HCT116 (cell line): ENCODE results near the gene RS1. TPM values are rescaled to one million over a fixed set of nuclear protein-coding genes. Genes with fewer than 3 reads are reported as not detected.

Experiments used
- ATAC-seq: fragments of 200-7000 bp; cut with Tn5 transposase; 2 replicates; pipeline ENCODE4 v1.9.1; 2020; ENCODE audit warnings: mild to moderate bottlenecking, moderate library complexity
- BruUV-seq: library from RNA; stranded (reverse); fragments of 400-500 nt; replicated peaks from 2 replicates; lab custom pipeline; 2021; lab: Mats Ljungman, UMichigan
- CTCF ChIA-PET: fragments of 300-600 bp; sonication (Branson Sonifier 250); formaldehyde crosslinking; loops from one replicate; lab custom pipeline; 2021; ENCODE audit warnings: antibody characterized with exemption; lab: Charles Lee
- POLR2A ChIA-PET: fragments of 300-600, 350-600 bp; sonication (Branson Sonifier 250); formaldehyde crosslinking; loops from one replicate; lab custom pipeline; 2021; ENCODE audit warnings: antibody characterized with exemption; lab: Charles Lee
- RAD21 ChIA-PET, 2 experiments: fragments of 300-600 bp; sonication (Branson Sonifier 250); formaldehyde crosslinking; loops; one replicate each; lab custom pipeline; 2023; ENCODE audit warnings: low total read pairs in 2 of 2; ENCODE audit not compliant: uncharacterized antibody in 2 of 2, unreplicated experiment in 2 of 2, low non-redundant PET in 1 of 2; lab: Charles Lee
- DNase-seq: peaks from one replicate; pipeline ENCODE4 v3.0.0-alpha.2; 2010; ENCODE audit warnings: low read depth, low spot score
- H2AFZ ChIP-seq: fragments of 200-600 bp; shearing (Covaris generic), sonication (generic); 2 replicates; pipeline ENCODE4 v1.6.1; 2017; ENCODE audit warnings: low read depth, mixed run types, mixed read lengths, antibody characterized with exemption, low read length; ENCODE audit not compliant: poor library complexity, severe bottlenecking
- H3K27ac ChIP-seq: 2 replicates; pipeline ENCODE4 v1.5.1; 2012; ENCODE audit warnings: low read depth, low read length
- H3K27me3 ChIP-seq: fragments of 200-600 bp; sonication (generic); 2 replicates; pipeline ENCODE4 v1.6.1; 2016; ENCODE audit warnings: mixed run types, low read length, mixed read lengths; ENCODE audit not compliant: insufficient read depth
- H3K36me3 ChIP-seq, 2 experiments: fragments of 200-500 bp in 1 of 2; fragments of 200-600 bp in 1 of 2; sonication (Bioruptor generic) in 1 of 2; sonication (generic) in 1 of 2; 2 replicates each; pipeline versions ENCODE4 v1.5.1 to v1.6.1; 2014 to 2016; ENCODE audit warnings: low read length in 2 of 2, inconsistent platforms in 1 of 2, mixed read lengths in 1 of 2, mixed run types in 1 of 2; ENCODE audit not compliant: insufficient read depth in 2 of 2, control insufficient read depth in 1 of 2
- H3K4me1 ChIP-seq, 2 experiments: fragments of 200-600 bp in 1 of 2; sonication (generic) in 1 of 2; 2 replicates each; pipeline versions ENCODE4 v1.5.1 to v1.6.1; 2012 to 2017; ENCODE audit warnings: low read length in 2 of 2, inconsistent platforms in 1 of 2, mild to moderate bottlenecking in 1 of 2, mixed read lengths in 1 of 2, mixed run types in 1 of 2, moderate library complexity in 1 of 2; ENCODE audit not compliant: insufficient read depth in 2 of 2, control insufficient read depth in 1 of 2
- H3K4me2 ChIP-seq: fragments of 200-600 bp; sonication (generic); 2 replicates; pipeline ENCODE4 v1.6.1; 2017; ENCODE audit warnings: mixed run types, low read length, mixed read lengths
- H3K4me3 ChIP-seq, 2 experiments: fragments of 200-600 bp in 1 of 2; sonication (generic) in 1 of 2; replicated peaks in 1 of 2; 2 replicates each; pipeline ENCODE4 v1.5.1; 2011 to 2016; ENCODE audit warnings: low read length in 2 of 2, control low read depth in 1 of 2, low read depth in 1 of 2, mild to moderate bottlenecking in 1 of 2, mixed read lengths in 1 of 2, mixed run types in 1 of 2
- H3K79me2 ChIP-seq: fragments of 200-600 bp; sonication (generic); 2 replicates; pipeline ENCODE4 v1.6.1; 2017; ENCODE audit warnings: mild to moderate bottlenecking, mixed run types, low read length, moderate library complexity, mixed read lengths; ENCODE audit not compliant: insufficient read depth
- H3K9ac ChIP-seq: fragments of 200-600 bp; sonication (generic); 2 replicates; pipeline ENCODE4 v1.6.1; 2016; ENCODE audit warnings: low read length, mixed read lengths
- H3K9me2 ChIP-seq: fragments of 200-600 bp; sonication (generic), shearing (Covaris generic); 2 replicates; pipeline ENCODE4 v1.6.1; 2017; ENCODE audit warnings: mixed run types, mild to moderate bottlenecking, moderate library complexity; ENCODE audit not compliant: insufficient read depth
- H3K9me3 ChIP-seq, 2 experiments: fragments of 200-500 bp in 1 of 2; fragments of 200-600 bp in 1 of 2; sonication (Bioruptor generic) in 1 of 2; sonication (generic) in 1 of 2; 2 replicates each; pipeline ENCODE4 v1.6.1; 2014 to 2017; ENCODE audit warnings: low read length in 2 of 2, mixed read lengths in 2 of 2, inconsistent platforms in 1 of 2, low read depth in 1 of 2, mild to moderate bottlenecking in 1 of 2, mixed run types in 1 of 2, moderate library complexity in 1 of 2; ENCODE audit not compliant: control insufficient read depth in 1 of 2, insufficient read depth in 1 of 2
- H4K20me1 ChIP-seq: fragments of 200-600 bp; sonication (generic), shearing (Covaris generic); 2 replicates; pipeline ENCODE4 v1.6.1; 2017; ENCODE audit warnings: mixed run types, mild to moderate bottlenecking, moderate library complexity; ENCODE audit not compliant: insufficient read depth
- ATF3 ChIP-seq: IDR thresholded peaks from 2 replicates; pipeline ENCODE4 v1.6.1; 2012
- CBX3 ChIP-seq: IDR thresholded peaks from 2 replicates; pipeline ENCODE4 v1.6.1; 2012; ENCODE audit warnings: low read depth
- CEBPB ChIP-seq: IDR thresholded peaks from 2 replicates; pipeline ENCODE4 v1.6.1; 2012; ENCODE audit warnings: low read depth
- CTCF ChIP-seq, 3 experiments: fragments of 200-600 bp in 1 of 3; sonication (generic) in 1 of 3; IDR thresholded peaks in 2 of 3; conservative IDR thresholded peaks in 1 of 3; 2 replicates each; pipeline ENCODE4 v1.5.1; 2012 to 2017; ENCODE audit warnings: low read depth in 2 of 3, low read length in 2 of 3, antibody characterized with exemption in 1 of 3, borderline replicate concordance in 1 of 3, control low read depth in 1 of 3, mild to moderate bottlenecking in 1 of 3, mixed read lengths in 1 of 3, mixed run types in 1 of 3, moderate library complexity in 1 of 3; ENCODE audit not compliant: insufficient read depth in 1 of 3
- EGR1 ChIP-seq: IDR thresholded peaks from 2 replicates; pipeline ENCODE4 v1.6.1; 2012; ENCODE audit warnings: low read depth
- ELF1 ChIP-seq: IDR thresholded peaks from 2 replicates; pipeline ENCODE4 v1.6.1; 2012; ENCODE audit warnings: low read depth, borderline replicate concordance
- EZH2 ChIP-seq: fragments of 200-600 bp; sonication (generic); IDR thresholded peaks from 2 replicates; pipeline ENCODE4 v1.6.1; 2017; ENCODE audit warnings: antibody characterized with exemption, mixed run types
- FOSL1 ChIP-seq: IDR thresholded peaks from 2 replicates; pipeline ENCODE4 v1.6.1; 2012; ENCODE audit warnings: low read depth
- MAX ChIP-seq: IDR thresholded peaks from 2 replicates; pipeline ENCODE4 v1.6.1; 2012
- POLR2A ChIP-seq: IDR thresholded peaks from 2 replicates; pipeline ENCODE4 v1.7.0; 2011; ENCODE audit warnings: borderline replicate concordance; ENCODE audit not compliant: insufficient read depth, insufficient read length; ENCODE audit errors: extremely low read depth
- POLR2AphosphoS5 ChIP-seq: IDR thresholded peaks from 2 replicates; pipeline ENCODE4 v1.6.1; 2011; ENCODE audit warnings: mild to moderate bottlenecking, low read depth, low read length, moderate library complexity
- RAD21 ChIP-seq: IDR thresholded peaks from 2 replicates; pipeline ENCODE4 v1.6.1; 2012; ENCODE audit warnings: low read depth, mild to moderate bottlenecking
- SIN3A ChIP-seq: IDR thresholded peaks from 2 replicates; pipeline ENCODE4 v1.6.1; 2012; ENCODE audit warnings: low read depth
- SP1 ChIP-seq: IDR thresholded peaks from 2 replicates; pipeline ENCODE4 v1.6.1; 2012; ENCODE audit warnings: low read depth
- SRF ChIP-seq: IDR thresholded peaks from 2 replicates; pipeline ENCODE4 v1.6.1; 2012; ENCODE audit warnings: low read depth
- TCF7L2 ChIP-seq: IDR thresholded peaks from 2 replicates; pipeline ENCODE4 v1.7.0; 2011; ENCODE audit warnings: borderline replicate concordance, inconsistent platforms; ENCODE audit not compliant: insufficient read depth, insufficient read length; ENCODE audit errors: extremely low read depth
- ZBTB33 ChIP-seq: IDR thresholded peaks from 2 replicates; pipeline ENCODE4 v1.6.1; 2011; ENCODE audit warnings: mild to moderate bottlenecking, low read length, moderate library complexity; ENCODE audit not compliant: insufficient replicate concordance; ENCODE audit errors: extremely low read depth
- ZFX ChIP-seq: fragments of 450-650 bp; IDR thresholded peaks from 2 replicates; pipeline ENCODE4 v1.6.1; 2017
- ZNF274 ChIP-seq: fragments of 200-500 bp; sonication (Bioruptor generic); IDR thresholded peaks from 2 replicates; pipeline ENCODE4 v1.6.1; 2014; ENCODE audit warnings: mild to moderate bottlenecking, low read depth, low read length, inconsistent platforms
- intact Hi-C: fragments of 100-400 bp; cut with micrococcal nuclease; formaldehyde crosslinking; loops from 2 replicates; pipeline ENCODE4 v1.10.0; 2022
- total RNA-seq: library from RNA; stranded (reverse); gene quantifications from one replicate; pipeline ENCODE4 v1.2.1, GENCODE V29; 2021; ENCODE audit not compliant: unreplicated experiment
- TF ChIP-seq, protein P1 (sequence below): IDR thresholded peaks from 2 replicates; pipeline ENCODE4 v1.6.1; 2012; ENCODE audit warnings: low read depth

Gene RS1
- total RNA-seq, 1 experiment from 2014 or later: not detected

- no peak for ATAC-seq
- ChIA-PET CTCF (no interaction called here), RAD21 (no interaction called here), POLR2A (no interaction called here)
- intact Hi-C loops: no loop called here
- DNase-seq: no peak
- Histone ChIP-seq H3K79me2 (no peaks in the 10 kb centered on the region), H2AFZ (no peak overlapping the region), H3K36me3 (no peaks in the 10 kb centered on the region), H3K9ac (no peak overlapping the region), H3K4me2 (no peak overlapping the region), H3K9me2 (no peaks in the 10 kb centered on the region), H4K20me1 (no peaks in the 10 kb centered on the region), H3K27me3 (no peaks in the 10 kb centered on the region), H3K4me1 (no peaks in the 10 kb centered on the region)
- BruUV-seq: no TSS peak
- TF ChIP-seq RAD21 (no peak), TCF7L2 (no peak), CTCF (IDR thresholded peaks at IDR 0.05 in 2 of 3, conservative IDR thresholded peaks at IDR 0.05 in 1 of 3; ENCODE audit: borderline replicate concordance in 1 of 3, insufficient read depth in 1 of 3, low read depth in 2 of 3, low read length in 2 of 3) (no peak), ZNF274 (no peak), SRF (no peak), MAX (no peak), CBX3 (no peak), SIN3A (no peak), FOSL1 (no peak), CEBPB (no peak), POLR2A (no peak), ATF3 (no peak), POLR2AphosphoS5 (no peak), ELF1 (no peak), ZBTB33 (no peak), EGR1 (no peak), ZFX (no peak), SP1 (no peak), EZH2 (no peak)
- TF ChIP-seq, protein P1, sequence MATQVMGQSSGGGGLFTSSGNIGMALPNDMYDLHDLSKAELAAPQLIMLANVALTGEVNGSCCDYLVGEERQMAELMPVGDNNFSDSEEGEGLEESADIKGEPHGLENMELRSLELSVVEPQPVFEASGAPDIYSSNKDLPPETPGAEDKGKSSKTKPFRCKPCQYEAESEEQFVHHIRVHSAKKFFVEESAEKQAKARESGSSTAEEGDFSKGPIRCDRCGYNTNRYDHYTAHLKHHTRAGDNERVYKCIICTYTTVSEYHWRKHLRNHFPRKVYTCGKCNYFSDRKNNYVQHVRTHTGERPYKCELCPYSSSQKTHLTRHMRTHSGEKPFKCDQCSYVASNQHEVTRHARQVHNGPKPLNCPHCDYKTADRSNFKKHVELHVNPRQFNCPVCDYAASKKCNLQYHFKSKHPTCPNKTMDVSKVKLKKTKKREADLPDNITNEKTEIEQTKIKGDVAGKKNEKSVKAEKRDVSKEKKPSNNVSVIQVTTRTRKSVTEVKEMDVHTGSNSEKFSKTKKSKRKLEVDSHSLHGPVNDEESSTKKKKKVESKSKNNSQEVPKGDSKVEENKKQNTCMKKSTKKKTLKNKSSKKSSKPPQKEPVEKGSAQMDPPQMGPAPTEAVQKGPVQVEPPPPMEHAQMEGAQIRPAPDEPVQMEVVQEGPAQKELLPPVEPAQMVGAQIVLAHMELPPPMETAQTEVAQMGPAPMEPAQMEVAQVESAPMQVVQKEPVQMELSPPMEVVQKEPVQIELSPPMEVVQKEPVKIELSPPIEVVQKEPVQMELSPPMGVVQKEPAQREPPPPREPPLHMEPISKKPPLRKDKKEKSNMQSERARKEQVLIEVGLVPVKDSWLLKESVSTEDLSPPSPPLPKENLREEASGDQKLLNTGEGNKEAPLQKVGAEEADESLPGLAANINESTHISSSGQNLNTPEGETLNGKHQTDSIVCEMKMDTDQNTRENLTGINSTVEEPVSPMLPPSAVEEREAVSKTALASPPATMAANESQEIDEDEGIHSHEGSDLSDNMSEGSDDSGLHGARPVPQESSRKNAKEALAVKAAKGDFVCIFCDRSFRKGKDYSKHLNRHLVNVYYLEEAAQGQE: no peak
- TF ChIP-seq, all 23 proteins: peak for 0
- H3K9me3 ChIP-seq: no peaks in the 10 kb centered on the region
- no peak overlapping the region for H3K4me3 ChIP-seq
- no peak overlapping the region for H3K27ac ChIP-seq
Observed at GRCh38 chrX:18652636-18653035, 19.3 kb downstream of the RS1 start.
